ENCODE data around the gene CDYL. TPM values are rescaled to one million over a fixed set of nuclear protein-coding genes. Genes with fewer than 3 reads are reported as not detected.

CDYL gene
- polyA plus RNA-seq, 1 of the 3 experiments (the other 2 are of a cell fraction): 13.3 TPM

DNA sequence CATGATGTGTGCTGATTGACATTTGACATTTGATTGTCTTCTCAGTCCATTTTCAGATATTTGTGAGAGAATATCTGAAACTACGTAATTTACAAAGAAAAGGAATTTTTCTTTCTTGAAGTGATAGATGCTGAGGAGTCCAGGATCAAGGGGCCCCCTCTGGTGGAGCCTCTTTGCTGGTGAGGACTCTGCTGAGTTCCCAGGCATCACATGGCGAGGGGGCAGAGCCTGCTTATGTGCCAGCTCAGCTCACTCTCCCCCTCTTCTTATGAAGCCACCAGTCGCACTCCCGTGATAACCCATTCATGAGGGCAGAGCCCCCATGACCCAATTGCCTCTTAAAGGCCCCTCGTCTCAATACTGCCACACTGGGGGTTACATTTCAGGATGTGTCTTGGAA is 136.4 kb downstream of the CDYL start:
- Histone ChIP-seq H3K9me2 (no peaks in the 10 kb centered on the region), H2AFZ (ENCODE audit: low read depth) (no peak overlapping the region), H3K9ac (no peak overlapping the region), H3K27ac (ENCODE audit: low read depth in 2 of 2, low read length in 1 of 2) (no peak overlapping the region), H3K79me2 (ENCODE audit: insufficient read depth) (peaks cover 2% of the 10 kb centered on the region), H3K4me1 (ENCODE audit: control insufficient read depth in 1 of 2, insufficient read depth in 2 of 2, low read depth in 1 of 2, low read length in 1 of 2) (no peaks in the 10 kb centered on the region; a peak in 1 of 4 replicates), H4K20me1 (ENCODE audit: insufficient read depth) (no peaks in the 10 kb centered on the region), H3K36me3 (replicated peaks in 1 of 2; ENCODE audit: control insufficient read depth in 1 of 2, insufficient read depth in 2 of 2, low read length in 1 of 2) (no peaks in the 10 kb centered on the region), H3F3A (replicated peaks; ENCODE audit: insufficient read depth) (no peaks in the 10 kb centered on the region), H3K9me3 (no peaks in the 10 kb centered on the region), H3K4me2 (no peak overlapping the region), H3K27me3 (ENCODE audit: insufficient read depth) (no peaks in the 10 kb centered on the region), H3K4me3 (ENCODE audit: low read depth in 2 of 2, low read length in 1 of 2) (no peak overlapping the region)
- DNase-seq: no peak
- 94% methylated on average over 4 of the region's 5 CpGs for WGBS (ENCODE audit: low lambda C conversion rate)
- no peak for TF ChIP-seq RCOR1 (IDR thresholded peaks at IDR 0.05; ENCODE audit: low read length)
- TF ChIP-seq NRF1 (IDR thresholded peaks at IDR 0.05; ENCODE audit: low read depth, low read length): no peak
- TF ChIP-seq EZH2phosphoT487 (IDR thresholded peaks at IDR 0.05; ENCODE audit: borderline replicate concordance, low read depth): no peak
- no peak for TF ChIP-seq RAD21 (IDR thresholded peaks at IDR 0.05; ENCODE audit: low read length)
- no peak for TF ChIP-seq TAF1 (IDR thresholded peaks at IDR 0.05; ENCODE audit: borderline replicate concordance, low read depth, low read length)
- TF ChIP-seq TEAD4 (IDR thresholded peaks at IDR 0.05; ENCODE audit: borderline replicate concordance, insufficient read depth): no peak
- TF ChIP-seq TCF12 (IDR thresholded peaks at IDR 0.05): no peak
- no peak for TF ChIP-seq CHD2 (IDR thresholded peaks at IDR 0.05; ENCODE audit: low read length, partially characterized antibody)
- TF ChIP-seq GABPA (IDR thresholded peaks at IDR 0.05; ENCODE audit: low read depth): no peak
- TF ChIP-seq ELF1 (IDR thresholded peaks at IDR 0.05): no peak
- TF ChIP-seq EP300 (IDR thresholded peaks at IDR 0.05; ENCODE audit: borderline replicate concordance in 1 of 2, low read depth in 1 of 2, low read length in 1 of 2): no peak
- no peak for TF ChIP-seq USF1 (IDR thresholded peaks at IDR 0.05; ENCODE audit: borderline replicate concordance, low read depth)
- no peak for TF ChIP-seq RFX5 (IDR thresholded peaks at IDR 0.05; ENCODE audit: low read length)
- TF ChIP-seq YY1 (IDR thresholded peaks at IDR 0.05; ENCODE audit: low read depth): no peak
- TF ChIP-seq FOSL2 (IDR thresholded peaks at IDR 0.05; ENCODE audit: borderline replicate concordance, low read depth): no peak
- TF ChIP-seq FOXM1 (IDR thresholded peaks at IDR 0.05; ENCODE audit: low read depth): no peak
- no peak for TF ChIP-seq REST (IDR thresholded peaks at IDR 0.05; ENCODE audit: low read depth, low read length)
- POLR2A ChIA-PET: no interaction called here
- CTCF ChIA-PET: interaction anchor here (1.0 kb wide), 1 partner anchor 16 kb away, joined by 4 read pairs; no protein-coding TSS in a partner anchor
